Stomach (tissue), 9 donors: ENCODE measurements around the gene AFDN. TPM values are rescaled to one million over a fixed set of nuclear protein-coding genes. Genes with fewer than 3 reads are reported as not detected.

ENCODE experiments used
- DNase-seq, 2 donors: peaks; one replicate each; pipeline versions ENCODE4 v3.0.0 to v3.0.0-alpha.2; 2013 to 2019
- H3K27ac ChIP-seq, 5 donors: fragments of 200-600 bp in 4 of 5; sonication (generic) in 4 of 5; one replicate each; pipeline ENCODE4 v1.5.1; 2013 to 2019; ENCODE audit warnings: mild to moderate bottlenecking in 1 of 5, moderate library complexity in 1 of 5
- H3K27me3 ChIP-seq, 3 donors: fragments of 200-600 bp; sonication (generic); one replicate each; pipeline ENCODE4 v1.5.1; 2017 to 2019; ENCODE audit warnings: mixed run types in 1 of 3
- H3K36me3 ChIP-seq, 4 donors: fragments of 200-600 bp; sonication (generic); 1 replicate in 3 of 4; 2 replicates in 1 of 4; pipeline ENCODE4 v1.5.1; 2016 to 2019
- H3K4me1 ChIP-seq, 4 donors: fragments of 200-600 bp; sonication (generic); one replicate each; pipeline ENCODE4 v1.5.1; 2016 to 2019
- H3K4me3 ChIP-seq, 4 donors: fragments of 200-600 bp; sonication (generic) in 3 of 4; one replicate each; pipeline ENCODE4 v1.5.1; 2016 to 2019; ENCODE audit warnings: mild to moderate bottlenecking in 1 of 4
- H3K9me3 ChIP-seq, 4 donors: fragments of 200-600 bp; sonication (generic); one replicate each; pipeline ENCODE4 v1.5.1; 2016 to 2019
- CTCF ChIP-seq, 7 experiments: fragments of 450-650 bp in 4 of 7; fragments of 200-600 bp in 3 of 7; sonication (generic) in 3 of 7; IDR thresholded peaks; one replicate each; pipeline ENCODE4 v1.5.1; 2016 to 2019; ENCODE audit warnings: antibody characterized with exemption in 7 of 7, control low read depth in 2 of 7, mild to moderate bottlenecking in 1 of 7
- EP300 ChIP-seq: sonication (generic); formaldehyde crosslinking; IDR thresholded peaks from one replicate; pipeline ENCODE4 v1.6.1; 2017; ENCODE audit warnings: antibody characterized with exemption
- POLR2A ChIP-seq, 4 donors: fragments of 450-650 bp; IDR thresholded peaks; one replicate each; pipeline ENCODE4 v1.6.1; 2016; ENCODE audit warnings: antibody characterized with exemption in 4 of 4, control low read depth in 2 of 4, mild to moderate bottlenecking in 1 of 4, moderate library complexity in 1 of 4
- POLR2AphosphoS5 ChIP-seq, 3 donors: sonication (generic); formaldehyde crosslinking; IDR thresholded peaks; one replicate each; pipeline ENCODE4 v1.6.1; 2016; ENCODE audit warnings: antibody characterized with exemption in 3 of 3
- WGBS, 5 donors: extraction: QIAGEN DNeasy Blood & Tissue Kit in 3 of 5; methylation state at CpG; one replicate each; pipeline versions ENCODE4 v1.1.5 to v1.1.7; 2013 to 2018; 5-methylcytosine and 5-hydroxymethylcytosine counted together
- intact Hi-C: fragments of 100-400 bp; cut with DNase I; formaldehyde crosslinking; loops from one replicate; pipeline ENCODE4 v1.15.1; 2023; ENCODE audit warnings: low total_unique reads
- polyA plus RNA-seq, 3 donors: library from polyadenylated mRNA; stranded (reverse); fragments of 200-250 nt; gene quantifications; one replicate each; pipeline ENCODE4 v1.2.3, GENCODE V29; 2013
- total RNA-seq, 5 donors: library from RNA; depleted of rRNA; stranded (reverse); fragments of >200 nt; gene quantifications; one replicate each; pipeline versions ENCODE4 v1.1.0 to v1.2.3, GENCODE V29; 2014 to 2016
- donor health status: healthy with polysubstance abuse.
- donor health status: Bipolar disorder and iron deficiency.
- donor health status: healthy.

Gene AFDN
- total and polyA plus RNA-seq, 8 donors, result 24.8 to 521 (median 114) TPM

GRCh38 chr6:167866642-167867041 lies 39.9 kb downstream of the AFDN start:
- no peaks in the 10 kb centered on the region for H3K9me3 ChIP-seq
- no peak overlapping the region for H3K4me3 ChIP-seq
- no peaks in the 10 kb centered on the region for H3K4me1 ChIP-seq
- H3K27ac ChIP-seq, result no peak overlapping the region
- DNase-seq, result no peak
- TF ChIP-seq EP300 (no peak), POLR2A (IDR thresholded peaks at IDR 0.05) (no peak), CTCF (IDR thresholded peaks at IDR 0.05) (no peak), POLR2AphosphoS5 (IDR thresholded peaks at IDR 0.05) (no peak)
- WGBS, 5 donors, result 66 to 74% (median 71%) methylated on average over 8 of the region's 8 CpGs
- peaks cover 5 to 47% (median 37%) of the 10 kb centered on the region in 4 donors for H3K36me3 ChIP-seq
- no peaks in the 10 kb centered on the region for H3K27me3 ChIP-seq
- intact Hi-C loops, result no loop called here

GRCh38 chr6:167870321-167870720 lies 43.6 kb downstream of the AFDN start:
- Histone ChIP-seq H3K36me3 (peaks cover 5 to 70% (median 57%) of the 10 kb centered on the region in 4 donors), H3K27ac (no peak overlapping the region), H3K27me3 (no peaks in the 10 kb centered on the region), H3K9me3 (no peaks in the 10 kb centered on the region), H3K4me3 (no peak overlapping the region), H3K4me1 (no peaks in the 10 kb centered on the region)
- WGBS, 5 donors, result 62 to 77% (median 76%) methylated on average over 3 of the region's 3 CpGs
- DNase-seq, result no peak
- TF ChIP-seq EP300 (no peak), POLR2AphosphoS5 (IDR thresholded peaks at IDR 0.05) (no peak), CTCF (IDR thresholded peaks at IDR 0.05) (no peak), POLR2A (IDR thresholded peaks at IDR 0.05) (no peak)
- intact Hi-C loops, result no loop called here

GRCh38 chr6:167872538-167873210 lies 46.0 kb downstream of the AFDN start:
- Histone ChIP-seq H3K27me3 (no peaks in the 10 kb centered on the region), H3K4me3 (no peak overlapping the region), H3K27ac (no peak overlapping the region), H3K9me3 (no peaks in the 10 kb centered on the region), H3K36me3 (peaks cover 2 to 72% (median 62%) of the 10 kb centered on the region in 4 donors), H3K4me1 (no peaks in the 10 kb centered on the region)
- TF ChIP-seq EP300, result no peak
- TF ChIP-seq POLR2AphosphoS5 (IDR thresholded peaks at IDR 0.05), result no peak
- TF ChIP-seq CTCF (IDR thresholded peaks at IDR 0.05), result no peak
- no peak for TF ChIP-seq POLR2A (IDR thresholded peaks at IDR 0.05)
- intact Hi-C loops, result no loop called here
- WGBS, 5 donors, result 84 to 96% (median 93%) methylated on average over 2 of the region's 2 CpGs
- DNase-seq, result no peak

GRCh38 chr6:167877994-167878779 lies 51.5 kb downstream of the AFDN start:
- Histone ChIP-seq H3K36me3 (peaks cover 2 to 61% (median 53%) of the 10 kb centered on the region in 4 donors), H3K4me1 (peaks cover 0 to 8% (median 2%) of the 10 kb centered on the region in 4 donors), H3K4me3 (no peak overlapping the region), H3K9me3 (no peaks in the 10 kb centered on the region), H3K27ac (no peak overlapping the region), H3K27me3 (no peaks in the 10 kb centered on the region)
- TF ChIP-seq CTCF (IDR thresholded peaks at IDR 0.05) (no peak), POLR2AphosphoS5 (IDR thresholded peaks at IDR 0.05) (no peak), EP300 (no peak), POLR2A (IDR thresholded peaks at IDR 0.05) (no peak)
- intact Hi-C loops, result no loop called here
- WGBS, 5 donors, result 89 to 96% (median 95%) methylated on average over 9 of the region's 9 CpGs
- no peak for DNase-seq
